OCI-LY1 (cell line): ENCODE results near the gene RRAGA.
"Not testable (repeated sequence)": the region's sequence is repeated elsewhere in the genome, so short reads cannot be mapped to it uniquely, and the experiment has no call there.

Experiments
- H2AFZ ChIP-seq: fragments of 200-600 bp; sonication (generic), shearing (Covaris generic); 2 replicates; pipeline ENCODE4 v1.6.0; 2014; ENCODE audit warnings: antibody characterized with exemption, mild to moderate bottlenecking, low read length
- H3F3A ChIP-seq: fragments of 200-600 bp; sonication (generic), shearing (Covaris generic); 2 replicates; pipeline ENCODE4 v1.6.0; 2014; ENCODE audit warnings: mild to moderate bottlenecking, antibody characterized with exemption, low read length, moderate library complexity; ENCODE audit not compliant: insufficient read depth
- H3K27ac ChIP-seq: fragments of 200-600 bp; sonication (generic); 2 replicates; pipeline ENCODE4 v1.5.1; 2014; ENCODE audit warnings: low read length, mixed run types, mild to moderate bottlenecking, low read depth; ENCODE audit not compliant: poor library complexity, severe bottlenecking
- H3K27me3 ChIP-seq: fragments of 200-600 bp; sonication (generic); 2 replicates; pipeline ENCODE4 v1.6.0; 2014; ENCODE audit warnings: antibody characterized with exemption, mild to moderate bottlenecking, low read length, moderate library complexity; ENCODE audit not compliant: insufficient read depth
- H3K36me3 ChIP-seq: fragments of 200-600 bp; sonication (generic); 2 replicates; pipeline ENCODE4 v1.6.1; 2014; ENCODE audit warnings: mild to moderate bottlenecking, antibody characterized with exemption, low read length, moderate library complexity, mixed read lengths; ENCODE audit not compliant: insufficient read depth
- H3K4me1 ChIP-seq: fragments of 200-600 bp; sonication (generic); 2 replicates; pipeline ENCODE4 v1.5.1; 2014; ENCODE audit warnings: mild to moderate bottlenecking, low read length, moderate library complexity; ENCODE audit not compliant: insufficient read depth, severe bottlenecking
- H3K4me2 ChIP-seq: fragments of 200-600 bp; sonication (generic), shearing (Covaris generic); 2 replicates; pipeline ENCODE4 v1.6.1; 2014; ENCODE audit warnings: low read length
- H3K4me3 ChIP-seq: fragments of 200-600 bp; sonication (generic); 2 replicates; pipeline ENCODE4 v1.5.1; 2014; ENCODE audit warnings: low read length, low read depth, mild to moderate bottlenecking, mixed read lengths; ENCODE audit not compliant: poor library complexity, severe bottlenecking
- H3K79me2 ChIP-seq: fragments of 200-600 bp; shearing (Covaris generic); 2 replicates; pipeline ENCODE4 v1.6.1; 2016; ENCODE audit warnings: mixed run types, low read length, mixed read lengths; ENCODE audit not compliant: insufficient read depth
- H3K9ac ChIP-seq: fragments of 200-600 bp; sonication (generic), shearing (Covaris generic); 2 replicates; pipeline ENCODE4 v1.6.1; 2014; ENCODE audit warnings: mild to moderate bottlenecking, low read length, mixed read lengths
- H3K9me2 ChIP-seq: fragments of 200-600 bp; sonication (generic), shearing (Covaris generic); 2 replicates; pipeline ENCODE4 v1.6.1; 2014; ENCODE audit warnings: low read depth, mild to moderate bottlenecking, low read length, mixed read lengths
- H3K9me3 ChIP-seq: fragments of 200-600 bp; shearing (Covaris generic); 2 replicates; pipeline ENCODE4 v1.6.1; 2014; ENCODE audit warnings: low read length, mixed read lengths
- H4K20me1 ChIP-seq: fragments of 200-600 bp; sonication (generic), shearing (Covaris generic); 2 replicates; pipeline ENCODE4 v1.6.0; 2016; ENCODE audit warnings: mild to moderate bottlenecking, low read length; ENCODE audit not compliant: insufficient read depth
- EZH2 ChIP-seq: fragments of 200-600 bp; sonication (generic), shearing (Covaris generic); IDR thresholded peaks from 2 replicates; pipeline ENCODE4 v1.8.0; 2017; ENCODE audit warnings: borderline replicate concordance, mixed run types, mild to moderate bottlenecking, antibody characterized with exemption, low read length, moderate library complexity, mixed read lengths
- TF ChIP-seq, protein P1 (sequence below): fragments of 200-600 bp; sonication (generic), shearing (Covaris generic); IDR thresholded peaks from 2 replicates; pipeline ENCODE4 v1.5.1; 2017; ENCODE audit warnings: mild to moderate bottlenecking, antibody characterized with exemption, low read length, moderate library complexity, mixed read lengths

The RRAGA gene

DNA sequence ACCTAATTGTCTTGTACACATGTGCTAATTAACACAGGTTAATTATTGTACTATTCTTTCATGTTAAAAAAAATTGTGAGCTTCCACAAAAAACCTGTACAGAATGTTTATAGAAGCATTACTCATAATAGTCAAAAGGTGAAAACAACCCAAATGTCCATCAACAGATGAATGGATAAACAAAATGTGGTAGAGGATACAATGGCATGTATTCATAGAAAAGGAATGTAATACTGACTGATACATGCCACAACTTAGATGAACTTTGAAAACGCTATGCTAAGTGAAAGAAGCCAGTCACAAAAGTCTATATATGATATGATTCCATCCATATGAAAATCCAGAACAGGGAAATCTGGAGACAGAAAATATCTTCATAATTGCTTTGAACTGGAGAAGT lies 25.6 kb downstream of the RRAGA start:
- no peak overlapping the region for H3K27ac ChIP-seq
- H3K79me2 ChIP-seq: no peaks in the 10 kb centered on the region
- H4K20me1 ChIP-seq: no peaks in the 10 kb centered on the region
- no peaks in the 10 kb centered on the region for H3K4me1 ChIP-seq
- no peak overlapping the region for H3K9ac ChIP-seq
- 0 out of 2 replicates have a peak, but pooled peaks cover 2% of the 10 kb centered on the region for H3K9me3 ChIP-seq
- no peak overlapping the region for H2AFZ ChIP-seq
- no peaks in the 10 kb centered on the region for H3K9me2 ChIP-seq
- no peak overlapping the region for H3K4me3 ChIP-seq
- no peak overlapping the region for H3K4me2 ChIP-seq
- H3K27me3 ChIP-seq: no peaks in the 10 kb centered on the region
- TF ChIP-seq, protein P1, sequence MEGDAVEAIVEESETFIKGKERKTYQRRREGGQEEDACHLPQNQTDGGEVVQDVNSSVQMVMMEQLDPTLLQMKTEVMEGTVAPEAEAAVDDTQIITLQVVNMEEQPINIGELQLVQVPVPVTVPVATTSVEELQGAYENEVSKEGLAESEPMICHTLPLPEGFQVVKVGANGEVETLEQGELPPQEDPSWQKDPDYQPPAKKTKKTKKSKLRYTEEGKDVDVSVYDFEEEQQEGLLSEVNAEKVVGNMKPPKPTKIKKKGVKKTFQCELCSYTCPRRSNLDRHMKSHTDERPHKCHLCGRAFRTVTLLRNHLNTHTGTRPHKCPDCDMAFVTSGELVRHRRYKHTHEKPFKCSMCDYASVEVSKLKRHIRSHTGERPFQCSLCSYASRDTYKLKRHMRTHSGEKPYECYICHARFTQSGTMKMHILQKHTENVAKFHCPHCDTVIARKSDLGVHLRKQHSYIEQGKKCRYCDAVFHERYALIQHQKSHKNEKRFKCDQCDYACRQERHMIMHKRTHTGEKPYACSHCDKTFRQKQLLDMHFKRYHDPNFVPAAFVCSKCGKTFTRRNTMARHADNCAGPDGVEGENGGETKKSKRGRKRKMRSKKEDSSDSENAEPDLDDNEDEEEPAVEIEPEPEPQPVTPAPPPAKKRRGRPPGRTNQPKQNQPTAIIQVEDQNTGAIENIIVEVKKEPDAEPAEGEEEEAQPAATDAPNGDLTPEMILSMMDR: no peak
- TF ChIP-seq EZH2: no peak
- no peaks in the 10 kb centered on the region for H3F3A ChIP-seq
- peaks cover 90% of the 10 kb centered on the region for H3K36me3 ChIP-seq

DNA sequence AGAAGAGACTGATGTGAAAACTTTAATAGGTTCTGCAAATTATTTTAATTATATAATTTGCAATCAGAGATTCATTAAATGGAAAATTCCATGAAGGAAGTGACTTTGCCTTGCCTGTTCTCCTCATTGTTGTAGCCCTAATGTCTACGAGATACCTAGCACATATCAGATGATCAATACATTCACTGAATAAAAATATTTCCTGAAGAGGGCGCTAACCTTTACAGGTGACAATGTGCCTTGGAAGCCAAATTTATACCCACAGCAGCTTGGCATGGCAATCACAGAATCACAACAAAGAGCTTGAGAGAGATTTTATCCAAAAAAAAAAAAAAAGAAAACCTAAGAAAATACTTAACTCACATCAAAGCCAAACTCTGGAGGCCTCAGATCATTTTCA lies 36.1 kb downstream of the RRAGA start:
- Histone ChIP-seq H3F3A (no peaks in the 10 kb centered on the region), H3K4me3 (no peak overlapping the region), H3K9me2 (no peaks in the 10 kb centered on the region), H3K36me3 (peaks cover 82% of the 10 kb centered on the region), H2AFZ (no peak overlapping the region), H3K79me2 (no peaks in the 10 kb centered on the region), H3K4me1 (no peaks in the 10 kb centered on the region), H3K9ac (no peak overlapping the region), H3K4me2 (no peak overlapping the region), H3K27ac (no peak overlapping the region), H3K27me3 (no peaks in the 10 kb centered on the region), H4K20me1 (no peaks in the 10 kb centered on the region), H3K9me3 (no peaks in the 10 kb centered on the region)
- TF ChIP-seq, protein P1: peak; percentile 53
- no peak for TF ChIP-seq EZH2

GRCh38 chr9:19087106-19088000 lies 38.1 kb downstream of the RRAGA start:
- no peaks in the 10 kb centered on the region for H3F3A ChIP-seq
- H3K4me3 ChIP-seq: no peak overlapping the region
- no peak overlapping the region for H3K9ac ChIP-seq
- H3K9me3 ChIP-seq: no peaks in the 10 kb centered on the region
- H4K20me1 ChIP-seq: no peaks in the 10 kb centered on the region
- no peak overlapping the region for H3K27ac ChIP-seq
- peaks cover 90% of the 10 kb centered on the region for H3K36me3 ChIP-seq
- H3K4me1 ChIP-seq: no peaks in the 10 kb centered on the region
- no peaks in the 10 kb centered on the region for H3K79me2 ChIP-seq
- H3K4me2 ChIP-seq: no peak overlapping the region
- no peak for TF ChIP-seq EZH2
- TF ChIP-seq, protein P1: no peak
- H3K27me3 ChIP-seq: no peaks in the 10 kb centered on the region
- no peaks in the 10 kb centered on the region for H3K9me2 ChIP-seq
- H2AFZ ChIP-seq: no peak overlapping the region

DNA sequence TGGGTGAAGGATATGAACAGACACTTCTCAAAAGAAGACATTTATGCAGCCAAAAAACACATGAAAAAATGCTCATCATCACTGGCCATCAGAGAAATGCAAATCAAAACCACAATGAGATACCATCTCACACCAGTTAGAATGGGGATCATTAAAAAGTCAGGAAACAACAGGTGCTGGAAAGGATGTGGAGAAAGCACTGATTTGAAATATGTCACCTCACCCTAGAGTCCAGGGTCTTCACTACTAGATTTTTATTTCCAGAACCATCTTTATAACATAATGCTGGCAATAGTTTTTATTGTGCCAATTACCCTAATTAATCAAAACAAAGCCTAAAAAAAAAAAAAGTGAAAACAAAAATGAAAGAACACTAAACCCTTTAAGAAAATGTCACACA lies 48.2 kb downstream of the RRAGA start:
- H3K9me3 ChIP-seq, H3K9me2 ChIP-seq, H3K27me3 ChIP-seq, H3F3A ChIP-seq, H3K9ac ChIP-seq, H2AFZ ChIP-seq, H3K4me3 ChIP-seq, H4K20me1 ChIP-seq, H3K27ac ChIP-seq: not testable (repeated sequence)
- Histone ChIP-seq H3K36me3 (peaks cover 61% of the 10 kb centered on the region), H3K4me1 (peaks cover 25% of the 10 kb centered on the region), H3K4me2 (peak overlapping the region; percentile 25; the same call in 1 of the 2 replicates), H3K79me2 (peaks cover 62% of the 10 kb centered on the region)
